Neural cell (in vitro differentiated cells): ENCODE data around the gene WDR73.
"Not testable (repeated sequence)": the region's sequence is repeated elsewhere in the genome, so short reads cannot be mapped to it uniquely, and the experiment has no call there.

Experiments
- EZH2 ChIP-seq: fragments of 200-600, 300-800 bp; shearing (Covaris generic), sonication (generic); IDR thresholded peaks from 2 replicates; pipeline ENCODE4 v1.6.1; 2014; ENCODE audit warnings: antibody characterized with exemption, low read length, borderline replicate concordance, mild to moderate bottlenecking; ENCODE audit not compliant: insufficient read depth, poor library complexity, severe bottlenecking
- TF ChIP-seq, protein P1 (sequence below): fragments of 450-650 bp; IDR thresholded peaks from 2 replicates; pipeline ENCODE4 v1.5.1; 2014; ENCODE audit warnings: antibody characterized with exemption, mild to moderate bottlenecking, moderate library complexity; ENCODE audit not compliant: poor library complexity, severe bottlenecking

GRCh38 chr15:84686446-84686845 lies 32.4 kb upstream of the WDR73 start:
- not testable (repeated sequence) for TF ChIP-seq EZH2
- TF ChIP-seq, protein P1, sequence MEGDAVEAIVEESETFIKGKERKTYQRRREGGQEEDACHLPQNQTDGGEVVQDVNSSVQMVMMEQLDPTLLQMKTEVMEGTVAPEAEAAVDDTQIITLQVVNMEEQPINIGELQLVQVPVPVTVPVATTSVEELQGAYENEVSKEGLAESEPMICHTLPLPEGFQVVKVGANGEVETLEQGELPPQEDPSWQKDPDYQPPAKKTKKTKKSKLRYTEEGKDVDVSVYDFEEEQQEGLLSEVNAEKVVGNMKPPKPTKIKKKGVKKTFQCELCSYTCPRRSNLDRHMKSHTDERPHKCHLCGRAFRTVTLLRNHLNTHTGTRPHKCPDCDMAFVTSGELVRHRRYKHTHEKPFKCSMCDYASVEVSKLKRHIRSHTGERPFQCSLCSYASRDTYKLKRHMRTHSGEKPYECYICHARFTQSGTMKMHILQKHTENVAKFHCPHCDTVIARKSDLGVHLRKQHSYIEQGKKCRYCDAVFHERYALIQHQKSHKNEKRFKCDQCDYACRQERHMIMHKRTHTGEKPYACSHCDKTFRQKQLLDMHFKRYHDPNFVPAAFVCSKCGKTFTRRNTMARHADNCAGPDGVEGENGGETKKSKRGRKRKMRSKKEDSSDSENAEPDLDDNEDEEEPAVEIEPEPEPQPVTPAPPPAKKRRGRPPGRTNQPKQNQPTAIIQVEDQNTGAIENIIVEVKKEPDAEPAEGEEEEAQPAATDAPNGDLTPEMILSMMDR = not testable (repeated sequence)
